Neuronal stem cell (in vitro differentiated cells): ENCODE measurements around the gene OR8G5.
"Not testable (repeated sequence)": the region's sequence is repeated elsewhere in the genome, so short reads cannot be mapped to it uniquely, and the experiment has no call there.

Source experiments
- DNase-seq: peaks from one replicate; pipeline ENCODE4 v3.0.0-alpha.2; 2013; ENCODE audit warnings: low spot score
- H2AFZ ChIP-seq: one replicate; pipeline ENCODE4 v1.6.1; 2013; ENCODE audit warnings: mild to moderate bottlenecking, low read length, inconsistent platforms
- H2AK5ac ChIP-seq: 2 replicates; pipeline ENCODE4 v1.6.1; 2013; ENCODE audit warnings: low read depth, mild to moderate bottlenecking, inconsistent platforms, low read length, moderate library complexity, mixed read lengths
- H2BK120ac ChIP-seq: 2 replicates; pipeline ENCODE4 v1.6.1; 2013; ENCODE audit warnings: low read depth, mild to moderate bottlenecking, inconsistent platforms, low read length, moderate library complexity, mixed read lengths
- H2BK12ac ChIP-seq: one replicate; pipeline ENCODE4 v1.6.1; 2013; ENCODE audit warnings: low read length, inconsistent platforms
- H2BK15ac ChIP-seq: 2 replicates; pipeline ENCODE4 v1.6.1; 2013; ENCODE audit warnings: mild to moderate bottlenecking, low read length, inconsistent platforms, mixed read lengths
- H2BK5ac ChIP-seq: one replicate; pipeline ENCODE4 v1.6.1; 2013; ENCODE audit warnings: inconsistent platforms, mild to moderate bottlenecking, low read length, moderate library complexity
- H3K14ac ChIP-seq: one replicate; pipeline ENCODE4 v1.6.1; 2013; ENCODE audit warnings: low read length, inconsistent platforms
- H3K18ac ChIP-seq: 2 replicates; pipeline ENCODE4 v1.6.1; 2013; ENCODE audit warnings: low read length, inconsistent platforms
- H3K23ac ChIP-seq: 2 replicates; pipeline ENCODE4 v1.6.1; 2013; ENCODE audit warnings: low read depth, mild to moderate bottlenecking, mixed read lengths, low read length, inconsistent platforms; ENCODE audit not compliant: poor library complexity
- H3K27ac ChIP-seq: replicated peaks from 3 replicates; pipeline ENCODE4 v1.5.1; 2013; ENCODE audit warnings: low read length, inconsistent platforms
- H3K27me3 ChIP-seq, 3 experiments: 2 replicates each; pipeline ENCODE4 v1.6.1; 2013; ENCODE audit warnings: low read length in 3 of 3, mild to moderate bottlenecking in 2 of 3, inconsistent platforms in 1 of 3, low read depth in 1 of 3, mixed read lengths in 1 of 3, moderate library complexity in 1 of 3; ENCODE audit not compliant: control insufficient read depth in 3 of 3, insufficient read depth in 3 of 3
- H3K36me3 ChIP-seq, 2 donors: replicated peaks in 1 of 2; 2 replicates each; pipeline ENCODE4 v1.6.1; 2013; ENCODE audit warnings: low read length in 2 of 2; ENCODE audit not compliant: control insufficient read depth in 2 of 2, insufficient read depth in 2 of 2
- H3K4ac ChIP-seq: 2 replicates; pipeline ENCODE4 v1.6.1; 2013; ENCODE audit warnings: inconsistent platforms, mild to moderate bottlenecking, low read length, moderate library complexity
- H3K4me1 ChIP-seq, 2 donors: 1 replicate in 1 of 2; 2 replicates in 1 of 2; pipeline ENCODE4 v1.6.1; 2013; ENCODE audit warnings: low read length in 2 of 2, low read depth in 1 of 2; ENCODE audit not compliant: control insufficient read depth in 2 of 2, insufficient read depth in 1 of 2
- H3K4me2 ChIP-seq: one replicate; pipeline ENCODE4 v1.6.1; 2013; ENCODE audit warnings: mild to moderate bottlenecking, low read length, inconsistent platforms; ENCODE audit not compliant: insufficient read depth, poor library complexity, severe bottlenecking
- H3K4me3 ChIP-seq, 2 donors: 2 replicates each; pipeline ENCODE4 v1.5.1; 2013; ENCODE audit warnings: low read length in 2 of 2, mild to moderate bottlenecking in 2 of 2, inconsistent platforms in 1 of 2, moderate library complexity in 1 of 2
- H3K79me1 ChIP-seq: one replicate; pipeline ENCODE4 v1.6.1; 2013; ENCODE audit warnings: low read depth, mild to moderate bottlenecking, inconsistent platforms, low read length, moderate library complexity
- H3K9ac ChIP-seq: one replicate; pipeline ENCODE4 v1.6.1; 2013; ENCODE audit warnings: mild to moderate bottlenecking, low read depth, low read length, inconsistent platforms; ENCODE audit not compliant: poor library complexity
- H3K9me3 ChIP-seq, 2 donors: replicated peaks in 1 of 2; 2 replicates each; pipeline versions ENCODE3 to v1.6.1; 2013; ENCODE audit warnings: low read length in 2 of 2, mild to moderate bottlenecking in 2 of 2, inconsistent platforms in 1 of 2, low read depth in 1 of 2, mixed read lengths in 1 of 2, moderate library complexity in 1 of 2; ENCODE audit not compliant: control insufficient read depth in 2 of 2, insufficient read depth in 1 of 2
- H4K8ac ChIP-seq: one replicate; pipeline ENCODE4 v1.6.1; 2013; ENCODE audit warnings: low read depth, mild to moderate bottlenecking, inconsistent platforms, low read length, moderate library complexity
- H4K91ac ChIP-seq: one replicate; pipeline ENCODE4 v1.6.1; 2013; ENCODE audit warnings: low read length, low read depth, mild to moderate bottlenecking, inconsistent platforms; ENCODE audit not compliant: poor library complexity
- WGBS, 2 donors: extraction: QIAGEN DNeasy Blood & Tissue Kit; methylation state at CpG; one replicate each; pipeline ENCODE4 v1.1.7; 2013; ENCODE audit warnings: missing lambda C conversion rate in 2 of 2, mixed read lengths in 1 of 2; ENCODE audit not compliant: insufficient read length in 2 of 2, insufficient replicate concordance in 1 of 2; ENCODE audit errors: extremely low coverage in 2 of 2; 5-methylcytosine and 5-hydroxymethylcytosine counted together

Gene OR8G5

DNA sequence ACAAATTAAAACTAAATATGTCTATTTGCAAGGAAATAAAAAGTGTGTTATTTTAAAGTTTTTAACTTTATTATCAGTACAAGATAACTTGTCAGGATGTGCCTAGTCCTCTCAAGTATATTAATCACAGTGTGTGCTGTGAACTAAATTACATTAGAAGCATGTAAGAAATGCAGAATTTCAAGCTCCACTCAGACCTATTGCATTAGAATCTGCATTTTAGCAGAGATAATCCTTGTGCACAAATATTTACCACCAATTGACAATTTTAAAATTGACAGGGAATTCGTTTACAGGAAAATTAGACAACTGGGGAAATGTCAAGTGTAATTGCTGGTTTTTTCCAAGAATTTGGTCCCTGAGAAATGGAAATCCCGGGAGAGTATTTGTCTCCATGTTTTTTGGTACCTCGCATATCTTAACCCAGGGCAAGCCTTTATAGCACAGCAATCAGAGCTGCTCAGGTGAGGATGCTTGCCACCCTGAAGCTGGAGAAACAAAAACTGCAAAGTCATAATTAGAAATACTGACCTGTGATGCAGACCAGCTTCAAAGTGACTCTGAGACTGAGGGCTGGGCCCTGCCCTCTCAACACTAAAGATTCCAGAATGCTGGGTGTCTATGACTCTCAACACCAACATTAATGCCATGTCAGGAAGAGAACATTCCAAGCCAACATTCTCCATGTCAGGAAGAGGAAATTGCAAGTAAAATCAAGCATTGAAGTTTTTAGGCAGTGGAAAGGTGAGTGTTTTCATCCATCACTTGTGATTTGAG is 15.4 kb upstream of the OR8G5 start, which contains the start of gene OR8G1:
OR8G1 (plus strand) TSS at position 475 of the 777 bp plus-strand sequence. CDS start 8,581 bp downstream, outside the sequence.
- no peak within 1 kb of the TSS for H2AK5ac ChIP-seq
- H3K4me2 ChIP-seq: no peak within 1 kb of the TSS
- H2BK12ac ChIP-seq: no peak within 1 kb of the TSS
- H3K27me3 ChIP-seq: no peaks in the 10 kb centered on the region
- H2BK5ac ChIP-seq: no peak within 1 kb of the TSS
- no peak within 1 kb of the TSS for H4K91ac ChIP-seq
- H3K27ac ChIP-seq: no peak within 1 kb of the TSS
- H3K4me3 ChIP-seq: no peak within 1 kb of the TSS
- no peak within 1 kb of the TSS for H3K4ac ChIP-seq
- H2BK120ac ChIP-seq: no peak within 1 kb of the TSS
- H3K9me3 ChIP-seq: no peaks in the 10 kb centered on the region
- H3K9ac ChIP-seq: no peak within 1 kb of the TSS
- H3K4me1 ChIP-seq: no peaks in the 10 kb centered on the region
- WGBS, 2 donors: no CpG with 5 or more reads among the region's 3 CpGs
- no peaks in the 10 kb centered on the region for H3K79me1 ChIP-seq
- no peaks in the 10 kb centered on the region for H3K36me3 ChIP-seq
- H3K18ac ChIP-seq: no peak within 1 kb of the TSS
- no peak within 1 kb of the TSS for H3K14ac ChIP-seq
- DNase-seq: no peak
- H3K23ac ChIP-seq: no peak within 1 kb of the TSS
- no peak within 1 kb of the TSS for H4K8ac ChIP-seq
- no peak within 1 kb of the TSS for H2AFZ ChIP-seq
- H2BK15ac ChIP-seq: no peak within 1 kb of the TSS

- H3K27me3 ChIP-seq, H2AFZ ChIP-seq, H3K23ac ChIP-seq, H3K4me2 ChIP-seq, DNase-seq, H3K79me1 ChIP-seq, H4K8ac ChIP-seq, H2BK5ac ChIP-seq, H3K14ac ChIP-seq, H3K18ac ChIP-seq, H2BK15ac ChIP-seq, H4K91ac ChIP-seq, H3K4me1 ChIP-seq, H3K27ac ChIP-seq, H3K9ac ChIP-seq, H2AK5ac ChIP-seq, H2BK120ac ChIP-seq, H3K4me3 ChIP-seq, H2BK12ac ChIP-seq, H3K4ac ChIP-seq, H3K9me3 ChIP-seq, H3K36me3 ChIP-seq: not testable (repeated sequence)
- no CpG with 5 or more reads among the region's 3 CpGs for WGBS, 2 donors
Observed at GRCh38 chr11:124249869-124250268, 6.3 kb upstream of the OR8G5 start.

DNA sequence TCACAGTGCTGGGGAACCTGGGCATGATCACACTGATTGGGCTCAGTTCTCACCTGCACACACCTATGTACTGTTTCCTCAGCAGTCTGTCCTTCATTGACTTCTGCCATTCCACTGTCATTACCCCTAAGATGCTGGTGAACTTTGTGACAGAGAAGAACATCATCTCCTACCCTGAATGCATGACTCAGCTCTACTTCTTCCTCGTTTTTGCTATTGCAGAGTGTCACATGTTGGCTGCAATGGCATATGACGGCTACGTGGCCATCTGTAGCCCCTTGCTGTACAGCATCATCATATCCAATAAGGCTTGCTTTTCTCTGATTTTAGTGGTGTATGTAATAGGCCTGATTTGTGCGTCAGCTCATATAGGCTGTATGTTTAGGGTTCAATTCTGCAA is 8.9 kb downstream of the OR8G5 start:
- H3K79me1 ChIP-seq, H2BK5ac ChIP-seq, H3K4me2 ChIP-seq, H3K4me1 ChIP-seq, H2BK15ac ChIP-seq, H2AK5ac ChIP-seq, H3K4me3 ChIP-seq, H2BK120ac ChIP-seq, H3K36me3 ChIP-seq, H4K8ac ChIP-seq, H3K9me3 ChIP-seq, H3K9ac ChIP-seq, H3K27ac ChIP-seq, H2AFZ ChIP-seq, H3K23ac ChIP-seq, DNase-seq, H3K27me3 ChIP-seq, H3K14ac ChIP-seq, H3K4ac ChIP-seq, H2BK12ac ChIP-seq, H4K91ac ChIP-seq, H3K18ac ChIP-seq: not testable (repeated sequence)
- WGBS, 2 donors: no CpG with 5 or more reads among the region's 4 CpGs

DNA sequence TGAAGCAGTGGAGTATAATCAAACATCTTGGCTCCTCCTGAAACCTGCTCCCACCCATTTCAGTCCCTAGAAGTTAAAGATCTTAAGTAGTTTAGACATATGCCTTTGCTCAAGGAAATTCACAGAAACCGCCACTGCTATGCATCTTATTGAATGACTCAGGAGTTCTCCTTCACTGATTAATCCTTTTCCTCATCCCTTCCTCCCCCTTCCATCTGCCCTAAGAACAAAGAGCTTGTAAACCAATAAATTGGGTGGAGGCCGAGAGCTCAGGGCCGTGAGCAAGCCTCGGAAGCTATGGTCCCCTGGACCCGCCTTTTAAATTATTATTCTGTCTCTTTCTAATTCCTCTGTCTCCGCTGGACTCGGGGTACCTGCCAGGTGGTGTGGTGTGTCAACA is 14.7 kb downstream of the OR8G5 start:
- not testable (repeated sequence) for H3K9ac ChIP-seq, H3K4ac ChIP-seq, H2BK120ac ChIP-seq, H4K8ac ChIP-seq, H3K4me3 ChIP-seq, H2AK5ac ChIP-seq, H2BK5ac ChIP-seq, H3K27me3 ChIP-seq, H3K9me3 ChIP-seq, H3K14ac ChIP-seq, H2AFZ ChIP-seq, H3K36me3 ChIP-seq, H3K4me1 ChIP-seq, H3K27ac ChIP-seq, H4K91ac ChIP-seq, H2BK15ac ChIP-seq, H3K4me2 ChIP-seq, DNase-seq, H3K23ac ChIP-seq, H3K79me1 ChIP-seq, H2BK12ac ChIP-seq, H3K18ac ChIP-seq
- no CpG with 5 or more reads among the region's 7 CpGs for WGBS, 2 donors
